NCI-H1105 treated with DMSO at 0.1 percent for 48 hours (cell line): ENCODE results near the gene KCTD21.
"Not testable (repeated sequence)": the region's sequence is repeated elsewhere in the genome, so short reads cannot be mapped to it uniquely, and the experiment has no call there.

Experiments used
- DNase-seq: peaks from one replicate; lab custom pipeline; 2025; lab: John Stamatoyannopoulos, UW

The KCTD21 gene

GRCh38 chr11:78175862-78176261 is 12.6 kb downstream of the KCTD21 start:
- DNase-seq: not testable (repeated sequence)

- no peak for DNase-seq
Observed at GRCh38 chr11:78171951-78172350, 16.5 kb downstream of the KCTD21 start.

- DNase-seq: no peak
Observed at GRCh38 chr11:78170874-78171549, 17.4 kb downstream of the KCTD21 start.

GRCh38 chr11:78170413-78170812 is 18.0 kb downstream of the KCTD21 start:
- no peak for DNase-seq

GRCh38 chr11:78168539-78169477 is 19.6 kb downstream of the KCTD21 start:
- no peak for DNase-seq

- no peak for DNase-seq
Observed at GRCh38 chr11:78166855-78167469, 21.5 kb downstream of the KCTD21 start.

GRCh38 chr11:78164471-78164870 is 24.0 kb downstream of the KCTD21 start:
- DNase-seq: no peak

GRCh38 chr11:78163828-78164227 is 24.6 kb downstream of the KCTD21 start:
- no peak for DNase-seq

GRCh38 chr11:78161962-78162371 is 26.5 kb downstream of the KCTD21 start:
- DNase-seq: no peak

GRCh38 chr11:78161346-78161745 is 27.1 kb downstream of the KCTD21 start:
- DNase-seq: no peak

- no peak for DNase-seq
Observed at GRCh38 chr11:78160557-78160956, 27.9 kb downstream of the KCTD21 start.

GRCh38 chr11:78158987-78159652 is 29.3 kb downstream of the KCTD21 start:
- no peak for DNase-seq

- no peak for DNase-seq
Observed at GRCh38 chr11:78156127-78156844, 32.1 kb downstream of the KCTD21 start.

- DNase-seq: no peak
Observed at GRCh38 chr11:78151804-78152203, 36.6 kb downstream of the KCTD21 start.

- DNase-seq: no peak
Observed at GRCh38 chr11:78150754-78151153, 37.7 kb downstream of the KCTD21 start.

- DNase-seq: no peak
Observed at GRCh38 chr11:78150346-78150745, 38.1 kb downstream of the KCTD21 start.

GRCh38 chr11:78149646-78150045 is 38.8 kb downstream of the KCTD21 start:
- DNase-seq: no peak

GRCh38 chr11:78147807-78148206 is 40.6 kb downstream of the KCTD21 start:
- DNase-seq: peak; percentile 70

GRCh38 chr11:78145511-78146025 is 42.9 kb downstream of the KCTD21 start:
- DNase-seq: no peak

- DNase-seq: no peak
Observed at GRCh38 chr11:78140392-78141077, 47.9 kb downstream of the KCTD21 start.
